Neural cell (in vitro differentiated cells): ENCODE measurements around the gene REPS1.

ENCODE experiments used
- CTCF ChIP-seq: fragments of 450-650 bp; IDR thresholded peaks from 2 replicates; pipeline ENCODE4 v1.5.1; 2014; ENCODE audit warnings: antibody characterized with exemption, mild to moderate bottlenecking, moderate library complexity; ENCODE audit not compliant: poor library complexity, severe bottlenecking
- EZH2 ChIP-seq: fragments of 200-600, 300-800 bp; shearing (Covaris generic), sonication (generic); IDR thresholded peaks from 2 replicates; pipeline ENCODE4 v1.6.1; 2014; ENCODE audit warnings: antibody characterized with exemption, low read length, borderline replicate concordance, mild to moderate bottlenecking; ENCODE audit not compliant: insufficient read depth, poor library complexity, severe bottlenecking
- POLR2AphosphoS5 ChIP-seq: IDR thresholded peaks from 2 replicates; pipeline ENCODE4 v1.6.1; 2012
- RAD21 ChIP-seq: fragments of 450-650 bp; conservative IDR thresholded peaks from 2 replicates; pipeline ENCODE4 v1.6.1; 2014; ENCODE audit warnings: antibody characterized with exemption, mild to moderate bottlenecking, moderate library complexity
- REST ChIP-seq: IDR thresholded peaks from 2 replicates; pipeline ENCODE4 v1.6.1; 2012; ENCODE audit warnings: borderline replicate concordance

GRCh38 chr6:138912308-138912707 is 75.7 kb downstream of the REPS1 start:
- TF ChIP-seq EZH2, result no peak
- TF ChIP-seq REST, result no peak
- TF ChIP-seq POLR2AphosphoS5, result no peak
- TF ChIP-seq CTCF, result no peak
- no peak for TF ChIP-seq RAD21
